T-helper 17 cell (primary cell): ENCODE measurements around the gene PLD1. TPM values are rescaled to one million over a fixed set of nuclear protein-coding genes. Genes with fewer than 3 reads are reported as not detected.

Experiments used
- ATAC-seq: fragments of 150-1000 bp; cut with Tn5 transposase; 2 replicates; pipeline ENCODE4 v1.10.0; 2021; ENCODE audit warnings: mild to moderate bottlenecking, moderate library complexity
- DNase-seq, 3 donors: peaks; one replicate each; pipeline versions ENCODE4 v3.0.0 to v3.0.0-alpha.2; 2020 to 2021
- H3K9me3 ChIP-seq: one replicate; pipeline ENCODE4 v1.7.0; 2013; ENCODE audit warnings: low read length, mild to moderate bottlenecking; ENCODE audit not compliant: control insufficient read depth, poor library complexity, severe bottlenecking
- H3K27ac Mint-ChIP-seq: one replicate; pipeline ENCODE4 v1.8.0; 2022; ENCODE audit warnings: mild to moderate bottlenecking, moderate library complexity, mixed read lengths
- H3K27me3 Mint-ChIP-seq: one replicate; pipeline ENCODE4 v1.8.0; 2022; ENCODE audit warnings: mixed read lengths
- H3K36me3 Mint-ChIP-seq: one replicate; pipeline ENCODE4 v1.8.0; 2022; ENCODE audit warnings: low read depth, mixed read lengths
- H3K4me1 Mint-ChIP-seq: one replicate; pipeline ENCODE4 v1.8.0; 2022; ENCODE audit warnings: mild to moderate bottlenecking, mixed read lengths
- H3K4me3 Mint-ChIP-seq: one replicate; pipeline ENCODE4 v1.8.0; 2022; ENCODE audit warnings: mild to moderate bottlenecking, moderate library complexity, mixed read lengths
- total RNA-seq, 4 donors: library from RNA in 2 of 4; stranded (reverse) in 2 of 4; gene quantifications; one replicate each; pipeline ENCODE4 v1.2.3 and lab custom pipeline; 2022 to 2026

PLD1 gene
- total RNA-seq, 2 donors from 2014 or later = 6.2 to 9.4 TPM

GRCh38 chr3:171691485-171691884 lies 118.8 kb downstream of the PLD1 start:
- ATAC-seq = no peak

GRCh38 chr3:171690281-171690680 lies 120.0 kb downstream of the PLD1 start:
- no peak for DNase-seq
- no peak for ATAC-seq
- H3K4me1 Mint-ChIP-seq = peaks cover 10% of the 10 kb centered on the region

More at GRCh38 chr3:171691485-171691884, 118.8 kb downstream of the PLD1 start:
- Mint-ChIP-seq H3K4me1 (peaks cover 8% of the 10 kb centered on the region), H3K27me3 (no peaks in the 10 kb centered on the region), H3K4me3 (no peak overlapping the region), H3K36me3 (peaks cover 8% of the 10 kb centered on the region), H3K27ac (no peak overlapping the region)
- H3K9me3 ChIP-seq = no peaks in the 10 kb centered on the region
- DNase-seq = no peak

GRCh38 chr3:171688593-171688992 lies 121.7 kb downstream of the PLD1 start:
- Mint-ChIP-seq H3K4me1 (peaks cover 10% of the 10 kb centered on the region), H3K27me3 (no peaks in the 10 kb centered on the region), H3K27ac (no peak overlapping the region), H3K36me3 (peaks cover 13% of the 10 kb centered on the region), H3K4me3 (no peak overlapping the region)
- ATAC-seq (no peak), DNase-seq (no peak)
- no peaks in the 10 kb centered on the region for H3K9me3 ChIP-seq

More at GRCh38 chr3:171690281-171690680, 120.0 kb downstream of the PLD1 start:
- no peaks in the 10 kb centered on the region for H3K9me3 ChIP-seq
- H3K36me3 Mint-ChIP-seq = peaks cover 13% of the 10 kb centered on the region
- no peak overlapping the region for H3K27ac Mint-ChIP-seq
- H3K4me3 Mint-ChIP-seq = no peak overlapping the region
- H3K27me3 Mint-ChIP-seq = no peaks in the 10 kb centered on the region

- H3K4me3 Mint-ChIP-seq = no peak overlapping the region
- H3K9me3 ChIP-seq = no peaks in the 10 kb centered on the region
- no peaks in the 10 kb centered on the region for H3K27me3 Mint-ChIP-seq
- H3K27ac Mint-ChIP-seq = no peak overlapping the region
- peaks cover 10% of the 10 kb centered on the region for H3K4me1 Mint-ChIP-seq
- no peak for DNase-seq
- ATAC-seq = no peak
- peaks cover 13% of the 10 kb centered on the region for H3K36me3 Mint-ChIP-seq
Observed at GRCh38 chr3:171688002-171688401, 122.3 kb downstream of the PLD1 start.

GRCh38 chr3:171687581-171687980 lies 122.7 kb downstream of the PLD1 start:
- DNase-seq = no peak
- ATAC-seq = no peak
- no peak overlapping the region for H3K4me3 Mint-ChIP-seq
- H3K9me3 ChIP-seq = no peaks in the 10 kb centered on the region
- peaks cover 10% of the 10 kb centered on the region for H3K4me1 Mint-ChIP-seq
- H3K36me3 Mint-ChIP-seq = peaks cover 13% of the 10 kb centered on the region
- no peak overlapping the region for H3K27ac Mint-ChIP-seq
- H3K27me3 Mint-ChIP-seq = no peaks in the 10 kb centered on the region

- peaks cover 10% of the 10 kb centered on the region for H3K4me1 Mint-ChIP-seq
- no peak for DNase-seq
- no peak for ATAC-seq
- H3K36me3 Mint-ChIP-seq = peaks cover 13% of the 10 kb centered on the region
- H3K9me3 ChIP-seq = no peaks in the 10 kb centered on the region
- no peak overlapping the region for H3K27ac Mint-ChIP-seq
- H3K27me3 Mint-ChIP-seq = no peaks in the 10 kb centered on the region
- no peak overlapping the region for H3K4me3 Mint-ChIP-seq
Observed at GRCh38 chr3:171687064-171687463, 123.2 kb downstream of the PLD1 start.

- no peaks in the 10 kb centered on the region for H3K9me3 ChIP-seq
- DNase-seq (no peak), ATAC-seq (no peak)
- Mint-ChIP-seq H3K27ac (no peak overlapping the region), H3K4me1 (peaks cover 4% of the 10 kb centered on the region), H3K36me3 (peaks cover 9% of the 10 kb centered on the region), H3K4me3 (no peak overlapping the region), H3K27me3 (no peaks in the 10 kb centered on the region)
Observed at GRCh38 chr3:171685116-171685895, 125.0 kb downstream of the PLD1 start.

GRCh38 chr3:171684221-171684620 lies 126.1 kb downstream of the PLD1 start:
- H3K4me1 Mint-ChIP-seq = peaks cover 2% of the 10 kb centered on the region
- ATAC-seq = no peak
- H3K9me3 ChIP-seq = no peaks in the 10 kb centered on the region
- no peak overlapping the region for H3K27ac Mint-ChIP-seq
- peaks cover 7% of the 10 kb centered on the region for H3K36me3 Mint-ChIP-seq
- DNase-seq = no peak
- no peak overlapping the region for H3K4me3 Mint-ChIP-seq
- no peaks in the 10 kb centered on the region for H3K27me3 Mint-ChIP-seq

- ATAC-seq = no peak
- peaks cover 2% of the 10 kb centered on the region for H3K4me1 Mint-ChIP-seq
- peaks cover 7% of the 10 kb centered on the region for H3K36me3 Mint-ChIP-seq
- no peaks in the 10 kb centered on the region for H3K9me3 ChIP-seq
- no peak overlapping the region for H3K27ac Mint-ChIP-seq
- DNase-seq = no peak
- no peak overlapping the region for H3K4me3 Mint-ChIP-seq
- no peaks in the 10 kb centered on the region for H3K27me3 Mint-ChIP-seq
Observed at GRCh38 chr3:171682743-171683142, 127.5 kb downstream of the PLD1 start.

- no peak for ATAC-seq
- Mint-ChIP-seq H3K4me3 (no peak overlapping the region), H3K36me3 (peaks cover 5% of the 10 kb centered on the region), H3K4me1 (peaks cover 2% of the 10 kb centered on the region), H3K27me3 (no peaks in the 10 kb centered on the region), H3K27ac (no peak overlapping the region)
- no peaks in the 10 kb centered on the region for H3K9me3 ChIP-seq
- DNase-seq = no peak
Observed at GRCh38 chr3:171680726-171681411, 129.4 kb downstream of the PLD1 start.

GRCh38 chr3:171678971-171679492 lies 131.3 kb downstream of the PLD1 start:
- no peaks in the 10 kb centered on the region for H3K4me1 Mint-ChIP-seq
- ATAC-seq (no peak), DNase-seq (no peak)
- no peaks in the 10 kb centered on the region for H3K9me3 ChIP-seq
- H3K27ac Mint-ChIP-seq = no peak overlapping the region
- peak overlapping the region; percentile 13 for H3K4me3 Mint-ChIP-seq
- H3K27me3 Mint-ChIP-seq = no peaks in the 10 kb centered on the region
- peaks cover 3% of the 10 kb centered on the region for H3K36me3 Mint-ChIP-seq

- Mint-ChIP-seq H3K4me3 (no peak overlapping the region), H3K27me3 (no peaks in the 10 kb centered on the region), H3K27ac (no peak overlapping the region), H3K4me1 (no peaks in the 10 kb centered on the region), H3K36me3 (no peaks in the 10 kb centered on the region)
- DNase-seq = no peak
- ATAC-seq = no peak
- no peaks in the 10 kb centered on the region for H3K9me3 ChIP-seq
Observed at GRCh38 chr3:171677706-171678105, 132.6 kb downstream of the PLD1 start.

- H3K27me3 Mint-ChIP-seq = no peaks in the 10 kb centered on the region
- no peak overlapping the region for H3K4me3 Mint-ChIP-seq
- no peak overlapping the region for H3K27ac Mint-ChIP-seq
- H3K36me3 Mint-ChIP-seq = no peaks in the 10 kb centered on the region
- H3K9me3 ChIP-seq = no peaks in the 10 kb centered on the region
- H3K4me1 Mint-ChIP-seq = no peaks in the 10 kb centered on the region
- no peak for DNase-seq
- ATAC-seq = no peak
Observed at GRCh38 chr3:171676601-171677175, 133.6 kb downstream of the PLD1 start.
